Activated CD8-positive, alpha-beta memory T cell treated with anti-CD3 and anti-CD28 coated beads, Interleukin-2, amount 50 U/mL, for 24 hours (primary cell): Measurements from ENCODE around the gene ADPRH.
"Not testable (repeated sequence)": the region's sequence is repeated elsewhere in the genome, so short reads cannot be mapped to it uniquely, and the experiment has no call there.

Experiments
- DNase-seq: peaks from one replicate; pipeline ENCODE4 v3.0.0-alpha.2; 2020; ENCODE audit errors: extremely low read depth

Gene ADPRH

DNA sequence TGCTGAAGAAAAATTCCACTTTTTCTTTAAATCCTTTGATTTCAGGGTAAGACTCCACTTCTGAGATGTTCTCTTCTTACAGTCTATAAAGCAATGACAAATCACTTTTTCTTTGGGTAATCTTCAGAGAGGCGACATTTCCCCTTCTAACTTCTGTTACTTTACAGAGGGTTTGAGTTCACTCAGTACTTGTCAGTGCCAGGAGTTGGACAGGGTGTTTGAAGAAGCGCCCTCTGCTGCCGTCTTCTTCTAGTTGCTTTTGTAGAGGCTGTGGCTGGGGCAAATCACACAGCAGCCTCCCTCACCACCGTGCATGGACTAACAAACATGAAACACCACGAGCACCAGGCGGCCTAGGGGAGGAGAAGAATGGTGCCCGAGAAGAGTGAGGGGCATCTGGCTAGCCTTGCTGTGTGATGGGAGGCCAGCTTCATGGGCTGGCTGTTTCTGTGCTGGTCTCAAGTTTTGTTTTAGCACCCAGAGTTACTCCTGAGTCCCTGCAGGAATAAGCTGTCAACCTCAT, 19.8 kb upstream of the ADPRH start, which contains the start of gene CD80:
Gene CD80 (minus strand): TSS at position 174 of the 523 bp plus-strand sequence. CDS start 1,886 bp downstream, outside the sequence.
- DNase-seq: no peak

DNA sequence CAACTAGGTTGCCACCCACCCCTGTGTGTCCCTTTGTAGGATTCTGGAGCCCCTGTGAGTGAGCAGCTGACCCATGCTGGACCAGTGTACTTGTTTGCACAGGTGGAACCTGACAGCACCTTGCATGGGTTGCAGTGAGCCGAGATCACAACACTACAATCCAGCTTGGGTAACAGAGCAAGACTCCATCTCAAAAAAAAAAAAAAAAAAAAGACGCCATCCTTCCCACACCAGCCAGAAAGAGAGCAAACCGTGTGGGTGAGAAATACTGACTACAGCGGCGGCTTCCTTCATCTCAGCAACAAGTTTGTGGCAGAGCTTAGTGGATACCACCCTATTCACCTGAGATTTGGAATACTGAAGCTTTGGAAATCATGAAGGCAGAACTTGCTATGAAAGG, 19.1 kb upstream of the ADPRH start:
- DNase-seq: no peak

DNA sequence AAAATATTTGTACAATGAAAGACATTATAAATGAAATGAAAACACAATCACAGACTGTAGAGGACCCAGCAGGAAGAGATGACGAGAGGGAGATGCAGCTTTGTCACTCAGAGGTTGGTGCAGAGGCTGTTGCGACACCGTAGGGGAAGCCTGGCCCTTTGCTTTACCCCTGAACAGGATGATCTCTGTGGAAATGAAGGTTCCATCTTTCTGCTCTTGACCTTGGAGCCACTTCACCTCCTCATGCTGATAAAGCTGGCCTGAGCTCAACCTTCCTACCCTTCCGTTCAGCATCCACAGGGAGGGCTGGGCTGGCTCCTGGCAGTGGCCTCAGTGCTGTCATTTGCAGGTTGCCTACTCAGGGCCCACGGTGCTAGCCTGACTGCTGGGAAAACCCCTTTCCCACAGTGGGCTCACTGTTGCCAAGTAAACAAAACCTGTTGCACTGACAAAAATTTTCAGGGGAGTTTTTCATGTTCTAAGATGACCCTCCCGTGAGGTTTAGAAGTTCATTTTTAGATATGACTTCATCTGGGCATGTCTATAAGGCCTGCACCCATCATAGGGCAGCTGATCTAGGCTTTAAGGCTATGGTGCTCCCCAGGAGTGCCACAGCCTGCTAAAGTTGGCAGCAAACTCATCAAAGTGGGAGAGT, 16.9 kb upstream of the ADPRH start:
- no peak for DNase-seq

DNA sequence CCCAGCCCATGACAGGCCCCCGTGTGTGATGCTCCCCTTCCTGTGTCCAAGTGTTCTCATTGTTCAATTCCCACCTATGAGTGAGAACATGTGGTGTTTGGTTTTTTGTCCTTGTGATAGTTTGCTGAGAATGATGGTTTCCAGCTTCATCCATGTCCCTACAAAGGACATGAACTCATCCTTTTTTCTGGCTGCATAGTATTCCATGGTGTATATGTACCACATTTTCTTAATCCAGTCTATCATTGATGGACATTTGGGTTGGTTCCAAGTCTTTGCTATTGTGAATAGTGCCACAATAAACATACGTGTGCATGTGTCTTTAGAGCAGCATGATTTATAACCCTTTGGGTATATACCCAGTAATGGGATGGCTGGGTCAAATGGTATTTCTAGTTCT, 16.0 kb upstream of the ADPRH start:
- DNase-seq: not testable (repeated sequence)

DNA sequence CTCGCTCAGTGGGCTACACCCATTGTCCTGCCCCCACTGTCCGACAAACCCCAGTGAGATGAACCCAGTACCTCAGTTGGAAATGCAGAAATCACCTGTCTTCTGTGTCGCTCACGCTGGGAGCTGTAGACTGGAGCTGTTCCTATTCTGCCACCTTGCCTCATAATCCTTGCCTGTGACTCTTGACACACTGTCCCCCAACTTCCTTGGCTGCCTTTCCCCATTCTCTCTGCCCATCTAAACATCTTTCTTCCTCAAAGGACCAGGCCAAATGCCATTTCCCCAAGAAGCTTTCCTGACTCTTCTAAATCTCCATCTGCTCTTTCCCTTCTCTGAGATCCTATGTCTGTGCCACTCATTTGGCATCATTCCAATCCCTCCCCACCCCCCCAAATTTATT, 10.1 kb upstream of the ADPRH start:
- DNase-seq: no peak

DNA sequence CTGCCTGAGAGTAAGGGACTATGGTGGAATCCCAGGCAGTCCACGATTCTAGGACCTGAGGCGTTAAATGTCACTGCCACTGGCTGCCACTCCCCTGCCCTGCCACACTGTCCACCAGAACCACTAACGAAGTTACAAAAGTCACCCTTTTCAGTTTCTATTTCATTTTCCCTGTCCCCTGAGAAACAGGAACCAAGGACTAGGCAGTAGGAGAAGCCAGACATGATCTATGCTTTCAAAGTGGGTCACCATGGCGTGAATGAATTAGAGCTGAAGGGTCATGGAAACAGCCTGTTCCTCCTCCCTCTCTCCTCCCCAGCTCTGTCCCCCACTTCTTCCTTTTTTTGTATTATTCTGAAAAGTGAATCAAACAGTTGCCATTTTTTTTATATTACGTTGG, 9.1 kb upstream of the ADPRH start:
- no peak for DNase-seq

DNA sequence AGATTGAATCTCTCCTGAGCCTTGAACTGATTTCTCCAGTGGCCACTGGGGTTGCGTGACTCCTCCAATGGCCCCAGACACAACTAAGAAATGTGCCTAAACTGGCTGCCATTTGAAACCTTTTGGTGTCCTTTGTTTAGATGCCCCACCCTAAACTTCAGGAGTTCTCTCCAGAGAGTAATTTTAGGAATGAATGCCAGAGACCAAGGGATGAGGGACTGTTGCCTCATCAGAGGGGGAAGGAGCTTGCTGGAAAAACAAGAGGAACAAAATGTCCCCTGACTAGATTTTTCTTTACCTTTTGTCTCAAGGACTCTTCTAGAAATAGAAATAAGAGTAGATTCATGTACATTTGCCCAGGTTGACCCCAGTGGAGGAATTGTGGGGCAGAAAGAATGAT, 8.1 kb upstream of the ADPRH start:
- DNase-seq: no peak

DNA sequence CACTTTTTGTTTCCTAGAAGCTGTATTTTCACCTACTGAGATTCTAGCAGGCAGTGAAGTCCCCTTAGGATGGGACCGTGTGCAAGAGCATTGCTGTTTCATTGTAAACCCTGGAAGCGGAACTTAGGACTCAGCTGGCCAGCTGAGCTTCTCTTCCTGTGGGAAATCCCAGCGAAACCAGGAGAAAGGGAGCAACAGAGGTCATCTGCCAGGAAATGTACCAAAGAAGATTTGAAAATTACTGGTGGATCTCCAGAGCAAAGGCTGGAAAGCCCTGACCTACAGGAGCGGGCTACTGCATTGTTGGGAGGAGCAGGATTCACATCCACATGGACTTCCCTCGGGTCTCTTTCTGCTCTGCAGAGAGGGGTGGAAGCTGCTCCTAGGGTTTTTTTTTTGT, 7.6 kb upstream of the ADPRH start:
- no peak for DNase-seq

DNA sequence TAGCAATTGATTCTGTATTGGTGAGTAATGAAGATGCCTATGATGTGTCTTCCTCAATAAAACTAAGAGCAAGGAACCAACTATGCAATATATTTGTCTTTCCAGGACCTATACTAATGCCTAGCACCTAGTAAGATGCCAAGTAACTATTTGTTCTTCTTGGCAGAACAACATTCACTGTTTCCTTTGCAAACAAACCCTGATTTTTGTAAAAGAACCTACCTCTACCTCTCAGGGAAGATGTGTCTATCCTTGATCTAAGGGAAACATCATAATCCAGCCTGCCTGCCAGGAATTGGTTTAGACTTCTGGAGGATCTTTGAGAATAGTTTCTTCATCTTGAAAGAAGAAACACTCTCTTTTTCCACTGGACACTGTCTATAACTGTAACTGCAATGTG, 3.8 kb upstream of the ADPRH start:
- DNase-seq: no peak

DNA sequence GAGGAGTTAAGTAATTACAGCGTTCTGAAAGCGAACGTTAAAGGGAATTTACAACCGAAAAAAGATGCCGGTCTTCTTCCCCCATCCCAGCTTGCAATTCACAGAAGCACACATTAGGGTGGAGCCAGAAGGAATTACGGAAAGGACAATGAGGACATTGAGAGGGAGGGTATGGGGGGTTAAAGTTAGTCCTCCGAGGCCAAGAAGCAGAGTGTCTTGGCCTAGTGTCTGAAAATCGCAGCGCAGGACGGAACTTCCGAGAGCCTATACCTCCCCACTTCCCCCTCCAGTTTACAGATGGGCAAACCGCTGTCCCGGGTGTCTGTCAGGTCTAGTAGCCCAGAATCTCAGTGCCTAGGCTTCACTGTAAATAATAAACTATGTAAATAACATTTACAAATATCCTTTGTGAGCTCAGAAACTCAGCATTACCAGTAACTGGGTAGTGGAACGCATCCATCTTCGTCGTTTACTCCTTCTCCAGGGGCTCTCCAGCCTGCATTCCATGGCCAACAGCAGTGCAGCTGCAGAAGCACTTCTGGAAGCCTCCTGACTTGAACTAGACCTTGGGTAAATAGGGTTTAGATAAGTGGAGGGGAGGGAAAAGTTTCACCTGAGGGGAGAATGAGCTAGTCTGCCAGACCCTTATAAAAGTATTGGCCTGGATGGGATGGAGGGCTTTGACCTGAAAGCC, 922 bp downstream of the ADPRH start:
- no peak for DNase-seq

DNA sequence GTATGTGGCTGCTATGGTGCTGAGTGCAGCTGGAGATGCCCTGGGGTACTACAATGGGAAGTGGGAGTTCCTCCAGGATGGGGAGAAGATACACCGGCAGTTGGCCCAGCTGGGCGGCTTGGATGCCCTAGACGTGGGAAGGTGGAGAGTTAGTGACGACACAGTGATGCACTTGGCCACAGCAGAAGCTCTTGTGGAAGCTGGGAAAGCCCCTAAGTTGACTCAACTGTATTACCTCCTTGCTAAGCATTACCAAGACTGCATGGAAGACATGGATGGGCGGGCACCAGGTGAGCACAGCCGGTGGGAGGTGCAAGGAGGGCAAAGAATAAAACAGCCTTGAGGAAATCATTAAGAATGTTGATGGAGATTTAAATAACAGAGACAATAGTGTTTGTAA, 2.9 kb downstream of the ADPRH start:
- DNase-seq: no peak

DNA sequence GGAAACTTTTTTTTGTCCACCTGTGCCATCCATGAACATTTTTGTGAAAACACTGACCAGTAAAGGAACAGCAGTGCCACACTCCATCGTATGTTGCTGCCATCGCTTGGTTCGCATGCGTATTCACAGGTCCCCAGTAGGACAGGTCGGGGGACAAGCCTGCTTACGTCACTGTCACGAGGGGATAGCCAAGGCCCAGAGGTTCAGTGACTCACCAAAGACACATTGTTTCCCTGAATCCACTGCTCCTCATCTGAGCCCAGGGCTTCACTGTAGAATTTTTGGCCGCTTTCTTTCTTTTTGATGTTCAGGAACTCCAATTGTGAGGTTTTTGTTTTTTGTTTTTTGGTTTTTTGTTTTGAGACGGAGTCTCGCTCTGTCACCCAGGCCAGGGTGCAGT, 5.9 kb downstream of the ADPRH start:
- no peak for DNase-seq

DNA sequence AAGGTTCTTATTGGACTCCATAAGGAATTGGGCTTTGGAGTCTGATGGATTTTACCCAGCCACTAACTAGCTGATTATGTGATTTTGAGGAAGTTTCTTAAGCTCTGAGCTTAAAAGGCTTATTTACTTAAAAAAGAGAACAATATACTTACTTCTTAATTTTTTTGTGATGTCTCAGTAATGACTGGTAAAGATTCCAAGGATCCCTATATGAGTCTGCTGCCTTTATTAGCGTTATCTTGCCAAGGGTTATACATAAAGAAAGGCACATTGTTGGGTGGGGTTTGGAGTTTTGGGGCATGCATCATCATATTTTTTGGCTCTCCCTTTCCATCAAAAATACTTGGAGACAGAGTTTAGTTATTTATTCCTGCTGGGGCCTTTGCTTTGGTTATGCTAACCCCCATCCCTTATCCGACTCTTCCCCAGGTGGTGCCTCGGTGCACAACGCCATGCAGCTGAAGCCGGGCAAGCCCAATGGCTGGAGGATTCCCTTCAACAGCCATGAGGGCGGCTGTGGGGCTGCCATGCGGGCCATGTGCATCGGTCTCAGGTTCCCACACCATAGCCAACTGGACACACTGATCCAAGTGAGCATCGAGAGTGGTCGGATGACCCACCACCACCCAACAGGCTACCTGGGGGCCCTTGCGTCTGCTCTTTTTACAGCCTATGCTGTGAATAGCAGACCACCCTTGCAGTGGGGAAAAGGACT, 6.7 kb downstream of the ADPRH start:
- no peak for DNase-seq

DNA sequence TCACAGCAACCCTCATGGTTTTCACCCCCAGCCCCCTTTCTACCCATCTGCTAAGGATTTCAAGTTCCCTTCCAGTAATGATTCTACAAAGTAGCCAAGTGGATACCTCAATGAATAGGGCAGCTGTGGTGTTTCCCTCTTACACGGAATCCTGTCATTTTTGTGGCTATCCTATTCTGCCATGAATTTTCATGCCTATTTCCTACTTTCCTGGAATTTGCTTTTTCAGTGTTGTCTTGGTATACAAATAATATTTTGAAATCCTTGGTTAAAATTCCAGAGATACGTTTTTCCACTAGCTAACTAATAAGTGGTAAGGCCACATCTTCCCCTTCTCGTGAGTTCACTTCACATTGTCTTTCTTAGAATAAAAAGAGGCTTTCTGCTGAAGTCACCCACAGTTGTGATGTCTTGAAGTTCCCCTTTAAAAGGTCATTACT, 7.5 kb downstream of the ADPRH start:
- no peak for DNase-seq

DNA sequence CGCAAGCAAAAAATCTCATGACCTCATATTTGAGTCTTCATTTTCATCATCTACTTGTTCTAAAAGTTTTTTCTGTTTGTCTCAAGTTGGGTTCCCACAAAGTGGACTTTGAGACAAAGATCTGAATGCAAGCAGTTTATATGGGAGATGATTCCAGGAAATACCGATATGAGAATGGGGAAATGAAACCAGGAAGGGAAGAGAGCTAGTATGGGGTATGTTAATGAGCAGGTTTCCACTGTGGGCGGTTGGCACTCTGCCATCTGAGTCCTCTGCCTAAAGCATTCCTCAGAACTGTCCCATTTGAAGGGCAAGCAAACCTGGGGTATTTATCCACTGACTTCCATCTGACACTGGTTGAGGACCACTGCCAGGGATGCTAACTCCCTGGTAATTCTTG, 8.8 kb downstream of the ADPRH start:
- DNase-seq: no peak

DNA sequence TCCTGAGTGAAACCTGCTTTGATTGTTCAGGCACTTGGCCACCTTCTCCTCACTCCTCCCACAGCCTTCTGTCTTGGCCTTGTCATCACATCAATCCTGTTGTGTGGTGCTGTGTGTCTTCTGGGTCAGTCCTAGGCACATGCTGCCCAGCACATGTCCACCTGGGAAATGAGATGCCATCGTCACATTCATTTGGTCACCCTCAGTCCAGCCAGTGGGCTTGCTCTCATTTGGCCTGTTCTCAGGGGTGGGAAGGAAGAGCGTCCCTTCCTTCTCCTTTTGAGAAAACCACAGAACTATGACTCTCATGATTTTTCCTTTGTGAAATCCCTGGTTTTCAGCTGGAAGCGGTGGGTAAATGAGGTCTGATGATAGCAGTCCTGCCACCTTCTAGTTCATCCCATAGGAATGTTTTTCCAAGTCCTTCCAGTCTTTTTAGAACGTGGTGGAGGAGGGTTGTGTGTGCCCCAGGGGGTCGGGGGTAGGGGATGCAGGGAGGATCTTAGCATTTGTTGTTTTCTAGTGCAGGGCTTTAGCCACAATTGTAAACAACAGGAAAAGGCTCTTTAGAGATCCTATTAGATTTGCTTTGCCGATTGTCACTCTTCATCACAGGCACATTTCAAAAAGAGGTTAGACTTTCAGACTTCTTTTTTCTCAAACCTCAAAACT, 9.9 kb downstream of the ADPRH start:
- DNase-seq: no peak

DNA sequence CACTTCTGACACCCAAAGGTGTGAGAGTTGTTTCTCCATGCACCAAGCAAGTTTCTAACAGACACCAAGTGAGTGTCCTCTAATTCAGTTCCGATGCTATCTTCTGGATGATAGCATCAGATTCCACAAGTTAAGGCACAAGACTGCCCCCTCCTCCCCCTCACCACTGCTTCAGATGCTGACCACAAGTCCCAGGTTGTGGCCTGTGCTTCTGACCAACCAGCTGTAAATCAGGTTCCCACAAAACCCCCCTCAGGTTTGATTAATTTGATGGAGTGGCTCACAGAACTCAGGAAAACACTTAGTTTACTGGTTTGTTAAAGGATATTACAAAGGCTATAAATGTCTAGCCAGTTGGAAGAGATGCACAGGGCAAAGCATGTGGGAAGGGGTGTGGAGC, 11.4 kb downstream of the ADPRH start:
- DNase-seq: no peak

DNA sequence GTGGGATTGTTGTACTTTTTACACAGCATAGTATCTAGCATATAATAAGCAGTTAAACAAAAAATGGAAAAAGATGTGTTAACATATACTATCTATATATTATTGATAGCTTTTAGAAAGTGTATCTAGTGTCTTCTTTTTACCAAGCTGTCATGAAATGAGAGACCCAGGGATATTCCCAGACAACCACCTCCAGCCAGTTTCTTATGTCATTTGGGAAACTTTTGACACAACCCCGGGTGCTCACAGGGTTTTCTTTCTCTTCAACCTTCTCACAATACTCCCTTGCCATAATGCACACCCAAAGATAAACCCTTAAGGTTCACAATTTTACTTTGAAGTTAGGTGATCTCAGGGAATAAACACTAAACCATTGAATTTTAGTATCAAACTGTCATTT, 13.6 kb downstream of the ADPRH start:
- DNase-seq: no peak

DNA sequence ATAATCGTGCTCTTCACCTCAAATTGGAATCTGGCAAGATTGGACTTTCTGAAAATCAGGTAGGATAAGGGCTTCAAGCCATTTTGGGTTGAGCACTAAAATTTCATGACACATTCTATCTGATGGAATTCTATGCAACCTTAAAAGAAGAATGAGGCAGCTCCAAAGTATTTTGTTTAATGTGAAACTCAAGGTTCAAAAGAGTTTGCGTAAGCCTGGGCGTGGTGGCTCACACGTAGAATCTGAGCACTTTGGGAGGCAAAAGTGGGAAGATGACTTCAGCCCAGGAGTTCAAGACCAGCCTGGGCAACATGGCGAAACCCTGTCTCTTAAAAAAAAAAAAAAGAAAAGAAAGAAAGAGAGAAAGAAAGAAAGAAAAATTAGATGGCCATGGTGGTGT, 14.8 kb downstream of the ADPRH start:
- no peak for DNase-seq

DNA sequence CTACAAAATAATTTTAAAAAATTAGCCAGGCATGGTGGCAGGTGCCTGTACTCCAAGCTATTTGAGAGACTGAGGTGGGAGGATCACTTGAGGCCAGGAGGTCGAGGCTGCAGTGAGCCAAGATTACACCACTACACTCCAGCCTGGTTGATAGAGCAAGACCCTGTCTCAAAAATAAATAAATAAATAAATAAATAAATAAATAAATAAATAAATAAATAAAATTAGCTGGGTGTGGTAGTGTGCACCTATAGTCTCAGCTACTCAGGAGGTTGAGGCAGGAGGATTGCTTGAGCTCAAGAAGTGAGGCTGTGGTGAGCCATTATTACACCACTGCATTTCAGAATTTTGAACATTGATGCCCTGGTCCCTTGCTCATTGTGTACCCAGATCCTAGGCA, 15.6 kb downstream of the ADPRH start:
- not testable (repeated sequence) for DNase-seq

DNA sequence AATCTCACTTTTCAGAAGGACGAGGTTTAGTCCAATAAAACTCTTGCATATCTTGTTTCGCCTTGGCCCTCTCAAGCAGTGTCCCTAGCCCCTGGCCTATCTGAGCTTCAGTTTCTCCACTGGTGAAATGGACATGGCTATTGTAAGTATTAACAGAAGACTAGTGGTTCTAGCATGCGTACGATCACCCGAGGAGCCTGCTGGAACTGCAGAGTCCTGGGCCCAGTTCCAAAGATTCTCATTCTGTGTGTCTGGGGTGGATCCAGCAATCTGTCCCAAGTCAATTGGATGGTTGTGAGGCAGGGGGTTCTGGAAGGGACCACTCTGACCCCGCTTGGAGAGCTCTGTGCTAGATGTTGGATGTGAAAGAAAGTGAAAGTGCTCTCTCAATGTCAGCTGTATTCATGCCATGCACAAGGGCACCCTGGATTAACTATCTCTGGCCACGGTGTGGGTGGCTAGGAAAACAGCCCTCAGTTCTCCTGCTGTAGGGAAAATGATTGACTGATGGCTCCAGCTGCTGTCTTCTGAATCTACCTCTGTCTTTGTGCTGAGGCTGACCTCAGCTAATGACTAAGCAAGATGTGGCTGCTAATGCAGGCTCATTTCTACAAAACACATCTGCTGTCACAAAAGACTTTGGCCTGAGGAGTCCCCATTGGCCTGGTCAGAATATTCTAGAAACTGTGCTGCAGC, 16.5 kb downstream of the ADPRH start:
- DNase-seq: no peak

DNA sequence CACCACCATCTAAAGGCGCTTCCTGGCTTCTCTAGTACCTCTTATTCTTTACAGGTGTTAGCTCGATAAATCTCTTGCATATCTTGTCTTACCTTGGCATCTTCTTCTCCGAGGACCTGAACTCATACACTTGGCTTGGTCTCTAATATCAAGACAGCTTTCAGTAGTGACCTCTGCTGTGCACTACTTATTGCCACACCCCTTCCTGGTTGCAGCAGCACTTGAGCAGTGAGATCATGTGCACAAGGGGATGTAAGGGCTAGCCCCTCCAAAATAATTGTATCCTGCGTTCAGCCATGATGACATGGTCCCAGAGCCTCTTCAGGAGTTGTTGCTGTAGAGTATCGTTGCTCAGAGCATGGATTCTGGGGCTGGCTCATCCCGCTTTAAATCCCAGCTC, 17.1 kb downstream of the ADPRH start:
- no peak for DNase-seq
